Transverse colon (tissue), 4 donors: ENCODE results near the gene MASP2.

Experiments used
- CTCF ChIP-seq, 5 experiments: fragments of 200-600 bp in 3 of 5; fragments of 450-650 bp in 2 of 5; sonication (generic) in 3 of 5; IDR thresholded peaks; 1 replicate in 2 of 5; 2 replicates in 3 of 5; pipeline ENCODE4 v1.5.1; 2016 to 2017; ENCODE audit warnings: antibody characterized with exemption in 5 of 5, inconsistent platforms in 3 of 5, mild to moderate bottlenecking in 2 of 5, moderate library complexity in 1 of 5
- EP300 ChIP-seq: sonication (generic); formaldehyde crosslinking; IDR thresholded peaks from one replicate; pipeline ENCODE4 v1.6.1; 2017; ENCODE audit warnings: antibody characterized with exemption, low read depth
- POLR2A ChIP-seq: fragments of 450-650 bp; IDR thresholded peaks from one replicate; pipeline ENCODE4 v1.6.1; 2016; ENCODE audit warnings: antibody characterized with exemption, mild to moderate bottlenecking, moderate library complexity
- POLR2AphosphoS5 ChIP-seq, 3 donors: sonication (generic); formaldehyde crosslinking; IDR thresholded peaks; one replicate each; pipeline ENCODE4 v1.6.1; 2016; ENCODE audit warnings: antibody characterized with exemption in 3 of 3

GRCh38 chr1:11064942-11065341 lies 17.9 kb upstream of the MASP2 start:
- TF ChIP-seq CTCF (IDR thresholded peaks at IDR 0.05), result no peak
- TF ChIP-seq POLR2A, result no peak
- no peak for TF ChIP-seq EP300
- no peak for TF ChIP-seq POLR2AphosphoS5 (IDR thresholded peaks at IDR 0.05)
